Placental pericyte (primary cell): ENCODE results near the gene ATXN3L. TPM values are rescaled to one million over a fixed set of nuclear protein-coding genes. Genes with fewer than 3 reads are reported as not detected.

Experiments used
- total RNA-seq: library from RNA; depleted of rRNA; stranded (reverse); fragments of >200 nt; gene quantifications from 2 replicates; pipeline ENCODE4 v1.2.3, GENCODE V29; 2012

ATXN3L gene
- not detected in 2 replicates for total RNA-seq

DNA sequence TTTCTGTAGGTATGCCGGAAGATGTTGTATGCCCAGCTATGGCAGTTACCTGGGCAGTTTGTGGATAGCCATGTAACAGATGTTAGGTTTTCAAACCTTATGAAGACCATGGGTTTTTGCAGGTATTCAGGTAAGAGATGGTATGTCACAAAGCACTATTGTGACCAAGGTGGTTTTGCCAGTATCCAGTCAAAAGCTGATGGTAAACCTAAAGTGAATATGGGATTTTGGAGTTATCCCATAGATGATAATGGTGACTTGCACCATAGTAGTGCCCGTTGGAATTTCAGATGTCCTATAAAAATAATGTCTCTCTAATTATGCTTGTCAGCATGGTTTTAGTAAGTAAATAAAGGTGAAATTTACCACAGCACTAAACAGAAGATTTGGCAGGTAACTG is at the start of gene ATXN3L:
TSS of gene ATXN3L (minus strand) at position 101 of the 400 bp plus-strand sequence. CDS start 119 bp downstream, outside the sequence.

Other genes with a start within 250 kb of the ATXN3L start
- 7.7 TPM in 1 of 2 replicates, not detected in the other for gene EGFL6, start 249.5 kb upstream of the ATXN3L start, total RNA-seq